HL-60/S4 treated with phorbol 12-myristate 13-acetate at 8.2 ng/mL for 4 days and 3 days (cell line): ENCODE measurements around the gene WDFY4.

ENCODE experiments used
- in situ Hi-C: fragments of 300-500 bp; cut with MboI; formaldehyde crosslinking; loops from 2 replicates; pipeline ENCODE4 v1.15.0; 2022; ENCODE audit warnings: low sequenced_read_pairs

The WDFY4 gene

DNA sequence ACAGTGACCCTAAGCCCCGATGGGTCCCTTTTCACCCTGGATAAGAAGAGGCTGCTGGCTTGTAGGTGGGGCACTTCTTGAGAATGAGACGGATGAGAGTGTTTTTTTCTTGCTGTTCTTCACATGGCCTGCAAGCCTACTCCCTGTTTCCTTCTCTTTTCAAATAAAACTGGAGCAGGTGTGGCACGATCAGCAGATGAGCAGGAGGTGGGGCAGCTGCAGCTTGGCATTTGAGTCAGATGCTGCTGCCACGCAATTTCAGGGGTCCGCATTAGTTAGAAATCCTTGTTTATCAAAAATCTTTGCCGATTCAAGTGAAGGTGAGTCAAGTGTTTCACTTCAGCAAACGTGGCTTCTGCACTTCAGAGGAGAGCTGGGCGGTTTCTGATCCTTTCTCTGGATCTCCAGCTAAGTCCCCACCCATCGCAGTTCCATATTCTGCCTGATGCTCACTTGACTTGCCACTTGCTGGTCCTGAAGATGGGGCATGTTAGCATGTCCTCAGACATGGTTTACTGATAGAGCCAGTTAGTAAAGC, 20.8 kb downstream of the WDFY4 start:
- in situ Hi-C loops = no loop called here

DNA sequence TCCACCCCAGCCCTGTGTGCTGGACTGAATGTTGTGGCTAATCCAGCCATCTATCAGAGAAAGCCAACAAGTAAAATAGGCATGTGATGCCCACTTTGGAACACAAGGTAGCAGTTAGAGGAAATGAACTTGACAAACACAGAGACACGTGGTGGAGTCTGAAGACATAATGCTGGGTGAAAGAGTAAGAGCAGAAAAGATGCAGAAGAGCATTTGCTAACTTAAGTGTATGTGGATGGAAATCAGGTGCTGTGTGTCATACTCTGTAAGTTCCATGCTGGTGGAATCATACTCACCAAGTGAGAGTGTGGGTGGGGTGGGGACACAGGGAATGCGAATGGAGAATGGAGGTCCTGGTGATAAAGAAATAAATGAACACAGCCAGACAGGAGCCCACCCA, 22.8 kb downstream of the WDFY4 start:
- in situ Hi-C loops = no loop called here

DNA sequence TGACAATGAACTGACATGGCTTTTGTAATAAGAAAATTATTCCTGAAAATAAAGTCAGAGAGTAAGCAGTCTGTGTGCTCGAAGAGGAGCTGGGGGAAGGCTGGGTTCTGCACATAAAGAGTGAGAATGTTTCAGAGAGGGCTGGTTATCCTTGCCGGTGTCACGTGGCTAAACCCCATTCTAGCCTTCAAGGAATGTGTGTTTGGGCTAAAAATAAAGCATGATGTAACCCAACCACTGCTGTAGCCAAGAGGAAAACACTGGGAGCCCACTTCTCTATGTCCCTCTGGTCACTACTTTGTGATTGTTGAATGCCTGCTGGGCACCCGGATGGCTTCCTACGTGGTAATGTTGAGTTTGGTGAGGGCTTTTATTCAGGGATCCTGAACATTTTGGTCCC, 23.5 kb downstream of the WDFY4 start:
- in situ Hi-C loops = no loop called here

DNA sequence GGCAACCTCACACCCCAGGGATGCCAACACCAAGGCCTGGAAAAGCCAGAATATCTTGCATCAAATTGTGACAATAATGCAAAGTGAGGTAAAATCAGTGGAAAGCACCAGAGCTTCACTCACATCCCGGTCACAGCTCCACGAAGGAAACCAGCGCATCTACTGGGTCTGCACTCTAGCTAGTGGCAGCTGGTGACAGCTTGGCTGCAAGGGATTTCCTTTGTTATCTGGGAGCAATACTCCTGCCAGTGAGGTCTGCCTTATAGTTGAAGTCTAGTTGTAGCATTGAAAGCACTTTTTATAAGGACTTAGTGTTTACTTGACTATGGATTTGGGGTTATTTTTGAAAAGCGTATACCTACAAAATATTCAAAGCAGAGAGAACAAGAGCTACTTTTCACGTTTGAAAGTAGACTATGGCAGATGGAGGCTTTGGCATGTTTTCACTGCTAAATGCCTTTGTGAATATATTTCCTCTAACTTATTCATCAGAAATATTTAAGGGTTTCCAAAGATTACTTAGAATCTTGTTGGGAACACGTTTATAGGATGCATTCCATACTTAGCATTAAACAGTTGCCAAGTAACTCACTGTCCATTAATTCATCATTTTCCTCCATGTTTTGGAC, 26.1 kb downstream of the WDFY4 start:
- in situ Hi-C loops = loop anchor here (10.0 kb wide), 1 partner anchor 46 kb away; no protein-coding TSS in a partner anchor

DNA sequence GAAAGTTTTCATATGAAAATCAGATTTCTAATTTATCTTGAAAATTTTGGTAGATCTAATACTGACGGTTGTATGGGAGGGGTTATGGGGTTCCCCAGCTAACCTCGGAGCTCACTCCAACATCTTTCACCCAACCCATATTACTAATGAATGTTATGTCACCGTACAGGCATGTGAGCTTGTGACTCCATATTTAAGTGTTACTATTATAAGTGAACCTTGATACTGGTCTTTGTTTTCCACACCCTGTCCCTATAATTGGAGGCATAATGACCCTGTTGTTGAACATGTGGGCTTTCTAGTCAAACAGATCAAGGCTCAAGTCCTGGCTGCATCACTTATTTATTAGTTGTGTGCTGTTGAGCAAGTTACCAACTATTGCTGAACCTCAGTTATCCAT, 27.2 kb downstream of the WDFY4 start:
- in situ Hi-C loops = loop anchor here (10.0 kb wide), 1 partner anchor 47 kb away; no protein-coding TSS in a partner anchor

DNA sequence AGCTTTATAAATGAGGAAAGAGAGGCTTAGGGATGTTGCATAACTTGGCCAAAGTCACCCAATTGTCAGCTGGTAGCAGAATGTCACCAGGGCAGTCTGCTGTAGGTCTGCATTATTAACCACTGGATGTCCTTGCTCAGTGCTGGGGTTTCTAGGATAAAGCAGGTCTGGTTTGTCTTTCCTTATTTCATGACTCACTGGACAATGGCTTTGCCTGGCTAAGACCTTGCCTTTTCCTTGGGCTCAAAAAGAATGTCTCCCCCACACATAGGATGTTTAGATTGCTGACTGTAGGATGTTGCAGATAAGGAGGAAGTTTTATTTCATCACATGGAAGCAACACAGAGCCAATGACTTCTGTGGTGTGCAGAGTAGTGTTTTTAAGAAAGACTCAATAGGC, 29.4 kb downstream of the WDFY4 start:
- in situ Hi-C loops = loop anchor here (10.0 kb wide), 1 partner anchor 49 kb away; no protein-coding TSS in a partner anchor

DNA sequence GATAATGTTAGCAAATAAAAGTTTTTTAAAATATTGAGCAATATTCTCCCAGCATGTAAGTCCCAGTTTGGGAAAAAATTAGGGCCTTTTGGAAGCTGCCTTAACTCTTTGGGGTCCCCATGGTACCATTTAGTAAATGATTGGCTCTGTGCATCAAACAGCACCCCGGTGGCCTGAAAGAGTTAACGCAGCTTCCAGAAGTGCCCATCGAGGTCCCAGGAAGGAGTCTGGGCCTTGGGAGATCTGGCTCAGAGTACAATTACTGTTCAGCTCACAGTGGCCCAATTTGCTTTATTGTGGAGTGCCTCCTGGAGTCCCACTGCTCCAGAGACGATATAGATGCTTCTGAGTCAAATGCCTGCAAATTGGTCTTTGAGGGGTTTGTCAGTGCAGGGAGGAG, 31.7 kb downstream of the WDFY4 start:
- in situ Hi-C loops = loop anchor here (10.0 kb wide), 1 partner anchor 52 kb away; no protein-coding TSS in a partner anchor

DNA sequence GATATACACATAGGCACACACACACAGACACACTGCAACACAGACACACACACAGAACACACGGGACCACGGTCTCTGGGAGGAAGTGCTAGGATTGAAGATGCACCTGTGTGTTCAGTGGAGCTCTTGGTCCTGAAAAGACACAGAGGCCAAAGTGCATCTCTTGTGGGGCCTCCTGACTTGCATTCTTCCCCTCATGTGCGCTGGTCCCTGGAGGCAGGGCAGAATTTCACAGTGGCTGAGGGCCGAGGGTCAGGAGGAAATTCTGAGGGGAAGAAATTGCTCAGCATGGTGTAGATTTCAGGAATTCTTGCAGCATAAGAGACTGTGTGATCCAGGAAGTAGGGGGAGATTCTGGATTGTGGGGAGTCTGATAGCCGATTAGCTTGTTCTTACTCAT, 35.9 kb downstream of the WDFY4 start:
- in situ Hi-C loops = no loop called here

DNA sequence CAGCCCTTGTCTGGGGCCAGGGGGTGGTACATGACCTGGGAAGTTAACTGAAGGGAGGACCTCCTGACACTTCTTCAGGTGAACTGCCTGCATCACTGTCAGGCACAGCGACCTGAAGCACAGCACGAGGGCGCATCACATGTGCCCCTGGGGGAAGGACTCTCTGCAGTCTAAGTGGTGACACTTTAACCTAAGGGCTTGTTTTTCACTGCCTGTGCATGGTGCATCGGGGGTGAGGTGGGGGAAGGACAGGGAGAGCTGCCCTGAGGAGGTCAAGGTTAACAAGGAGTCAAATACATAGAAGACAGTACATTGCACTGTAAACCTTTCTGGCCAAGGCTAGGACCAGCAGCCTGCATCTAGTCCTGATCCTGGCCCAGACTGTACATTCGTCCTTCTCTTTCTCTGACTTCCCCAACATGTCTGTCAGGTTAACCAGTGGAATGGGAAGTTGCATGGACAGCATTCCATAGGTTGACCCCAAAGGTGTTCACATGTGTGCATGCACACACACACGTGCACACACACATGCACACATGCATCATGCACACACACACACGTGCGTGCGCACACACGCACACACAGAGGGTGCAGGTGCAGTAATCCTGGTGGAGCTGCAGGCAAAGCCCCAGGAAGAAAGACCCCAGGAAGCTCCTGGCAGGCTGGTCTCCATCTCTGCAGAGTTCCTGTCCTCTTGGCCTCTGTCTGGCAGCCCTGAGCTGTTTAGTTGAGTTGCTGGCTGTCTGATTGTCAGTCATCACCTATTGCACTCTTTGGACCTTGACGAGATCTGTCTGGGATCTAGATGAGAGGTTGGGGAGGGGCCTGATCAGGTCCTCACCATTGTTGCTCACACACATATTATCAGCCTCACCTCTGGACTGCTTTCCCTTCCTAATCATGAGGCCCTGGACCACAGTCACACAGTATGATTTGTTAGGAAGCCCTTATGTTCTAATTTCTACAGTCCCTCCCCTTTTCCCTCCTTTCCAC, 37.8 kb downstream of the WDFY4 start:
- in situ Hi-C loops = no loop called here

DNA sequence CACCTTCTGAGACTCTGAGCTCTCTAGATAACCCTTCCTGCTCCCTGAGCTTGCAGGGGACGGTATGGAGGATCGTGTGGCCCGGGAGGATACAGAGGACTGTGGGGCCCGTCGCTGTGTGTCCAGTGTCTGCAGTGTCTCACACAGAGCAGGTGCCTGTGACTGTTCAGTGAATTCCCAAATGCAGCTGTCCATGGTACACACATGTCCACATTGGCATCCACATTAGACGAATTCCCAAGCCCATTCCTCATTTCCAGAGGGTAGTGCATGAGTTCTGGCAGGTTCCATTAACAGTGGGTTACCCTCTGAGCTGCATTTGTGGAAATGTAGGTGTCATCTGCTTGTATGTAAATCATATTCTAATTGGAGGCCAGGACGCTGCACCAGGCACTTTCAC, 39.5 kb downstream of the WDFY4 start:
- in situ Hi-C loops = no loop called here

DNA sequence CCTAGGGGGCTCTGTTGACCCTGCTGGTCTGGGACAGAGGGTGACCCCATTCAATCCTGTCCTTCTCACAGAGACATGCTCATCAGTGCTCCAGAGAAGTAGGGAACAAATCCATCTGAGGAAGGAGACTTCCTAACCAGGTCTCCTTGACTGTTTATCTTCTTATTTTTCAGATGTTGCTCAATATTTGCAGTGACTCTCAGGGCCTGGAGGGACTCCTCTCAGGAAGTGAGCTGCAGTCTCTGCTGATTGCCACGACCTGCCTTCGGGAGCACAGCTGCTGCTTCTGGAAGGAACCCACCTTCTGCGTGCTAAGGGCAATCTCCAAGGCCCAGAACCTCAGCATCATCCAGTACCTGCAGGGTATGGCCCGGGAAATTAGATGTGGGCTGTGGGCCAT, 41.0 kb downstream of the WDFY4 start:
- in situ Hi-C loops = no loop called here

DNA sequence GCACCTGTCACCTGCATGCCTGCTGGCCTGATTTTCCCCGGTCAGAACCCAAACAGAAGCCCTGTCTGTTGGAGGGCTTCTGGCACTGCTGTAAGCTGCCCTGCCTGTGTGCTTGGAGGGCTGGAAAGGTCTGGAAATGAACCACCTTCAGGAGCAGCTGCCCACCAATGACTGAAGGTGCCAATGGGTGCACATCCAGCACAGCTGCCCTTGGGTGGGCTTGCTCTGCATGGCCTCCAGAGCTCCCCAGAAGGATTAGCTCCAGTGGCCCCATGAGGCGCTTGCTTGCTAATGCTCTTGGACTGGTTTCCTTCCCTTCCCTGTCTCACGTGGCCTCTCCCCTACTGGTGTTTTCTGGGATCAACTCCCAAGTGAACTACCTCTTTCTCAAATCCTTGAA, 43.2 kb downstream of the WDFY4 start:
- in situ Hi-C loops = no loop called here

DNA sequence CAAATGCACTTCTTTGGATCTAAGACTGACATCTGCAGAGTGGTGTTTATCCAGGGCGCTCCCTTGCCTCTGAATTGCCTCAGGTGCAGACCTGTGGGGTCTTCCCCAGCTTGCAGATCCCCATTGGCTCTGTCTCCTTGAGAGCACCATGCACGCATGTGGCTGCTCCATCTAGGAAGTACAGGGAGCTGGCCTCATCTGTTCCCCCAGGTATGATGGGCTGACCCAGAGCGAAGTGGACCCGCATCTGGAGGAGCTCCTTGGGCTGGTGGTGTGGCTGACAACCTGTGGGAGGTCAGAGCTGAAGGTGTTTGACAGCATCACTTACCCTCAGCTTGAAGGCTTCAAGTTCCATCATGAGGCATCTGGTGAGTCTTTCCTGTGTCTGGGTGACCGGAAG, 44.5 kb downstream of the WDFY4 start:
- in situ Hi-C loops = no loop called here

DNA sequence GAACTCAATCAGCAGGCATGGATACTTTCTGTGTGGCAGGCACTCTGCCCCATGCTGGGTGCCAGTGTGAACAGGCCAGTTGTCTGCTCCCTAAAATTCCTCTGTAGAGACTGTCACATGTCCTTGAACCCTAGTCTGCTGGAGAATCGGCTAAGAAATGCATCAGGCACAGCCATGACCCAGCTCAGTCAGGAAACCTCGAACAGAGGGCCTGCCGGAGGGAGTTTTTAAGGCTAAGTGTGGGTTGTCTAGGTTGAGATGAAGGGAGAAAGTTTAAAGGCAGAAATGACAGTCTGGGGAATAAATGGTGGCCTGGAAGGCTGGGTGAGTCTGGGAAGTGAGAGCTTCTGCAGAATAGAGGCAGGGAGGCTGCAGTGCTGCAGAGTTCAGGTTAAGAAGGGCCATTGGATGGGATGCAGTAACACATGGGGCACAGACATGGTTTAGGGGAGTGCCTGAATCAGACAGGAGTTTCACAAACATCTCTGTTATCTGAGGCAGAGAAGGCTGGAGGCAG, 45.3 kb downstream of the WDFY4 start:
- in situ Hi-C loops = no loop called here

DNA sequence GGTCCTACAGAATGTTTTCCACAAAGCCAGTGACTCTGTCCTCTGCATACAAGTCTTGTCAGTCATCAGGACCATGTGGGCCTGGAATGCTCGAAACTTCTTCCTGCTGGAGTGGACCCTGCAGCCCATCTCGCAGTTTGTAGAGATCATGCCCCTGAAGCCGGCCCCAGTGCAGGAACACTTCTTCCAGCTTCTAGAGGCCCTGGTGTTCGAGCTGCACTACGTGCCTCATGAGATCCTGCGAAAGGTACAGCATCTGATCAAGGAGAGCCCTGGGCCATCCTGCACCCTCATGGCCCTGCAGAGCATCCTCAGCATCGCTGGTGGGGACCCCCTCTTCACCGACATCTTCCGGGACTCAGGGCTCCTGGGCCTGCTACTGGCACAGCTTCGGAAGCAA, 46.5 kb downstream of the WDFY4 start:
- in situ Hi-C loops = no loop called here

DNA sequence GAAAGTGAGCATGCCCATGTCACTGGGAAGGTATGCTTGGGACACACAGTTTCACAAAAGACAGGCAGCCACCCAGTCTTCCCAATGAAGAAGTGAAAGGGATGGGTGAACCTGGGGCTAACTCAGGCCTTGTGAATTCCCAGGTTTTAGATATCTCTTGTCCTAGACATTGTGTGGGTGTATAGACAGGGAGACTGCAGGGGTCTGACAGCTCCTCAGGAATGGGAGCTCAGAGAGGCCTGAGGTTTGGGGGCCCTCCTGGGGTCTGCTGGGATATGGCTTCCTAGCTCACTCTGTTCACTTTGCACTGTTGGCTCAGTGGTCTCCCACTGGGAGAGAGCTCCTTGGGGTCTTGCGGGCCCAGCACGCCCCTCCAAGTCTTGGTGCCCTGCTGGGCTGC, 47.0 kb downstream of the WDFY4 start:
- in situ Hi-C loops = no loop called here

DNA sequence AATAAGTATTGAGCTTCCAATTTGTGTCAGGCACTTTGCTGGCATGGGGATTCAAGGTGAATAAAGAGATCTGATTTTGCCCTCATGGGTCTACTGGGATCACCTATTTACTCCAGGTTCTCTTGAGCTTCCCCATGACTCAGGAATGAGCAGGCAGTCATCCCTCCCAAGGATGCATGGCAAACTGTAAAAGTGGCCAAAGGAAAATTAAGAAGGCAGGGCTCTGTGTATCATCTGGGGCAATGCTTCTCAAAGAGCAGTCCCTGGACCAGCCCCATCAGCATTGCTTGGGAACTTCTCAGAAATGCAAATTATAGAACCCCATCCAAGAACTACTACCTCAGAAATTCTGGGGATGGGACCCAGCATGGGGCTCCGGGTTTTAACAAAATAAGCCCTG, 48.7 kb downstream of the WDFY4 start:
- in situ Hi-C loops = no loop called here

DNA sequence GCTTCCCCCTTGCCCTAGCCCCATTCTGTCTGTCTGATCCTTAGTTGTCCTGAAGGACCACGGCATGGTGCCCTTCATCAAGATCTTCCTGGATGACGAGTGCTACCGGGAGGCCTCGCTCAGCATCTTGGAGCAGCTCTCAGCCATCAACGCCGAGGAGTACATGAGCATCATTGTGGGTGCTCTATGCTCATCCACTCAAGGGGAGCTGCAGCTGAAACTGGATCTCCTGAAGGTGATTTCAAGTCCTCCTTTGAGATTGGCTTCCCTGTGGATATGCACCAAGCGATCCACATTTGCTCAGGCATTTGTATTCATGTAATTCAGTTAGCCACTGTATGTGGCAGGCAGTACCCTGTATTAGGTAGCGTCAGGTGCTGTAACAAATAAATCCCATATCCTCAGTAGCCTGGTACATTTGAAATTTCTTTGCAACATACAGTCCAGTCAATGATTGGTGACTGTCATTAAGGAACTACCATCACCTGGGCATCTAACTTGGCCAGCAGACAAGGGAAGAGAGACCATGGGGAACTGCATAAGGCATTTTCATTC, 51.2 kb downstream of the WDFY4 start:
- in situ Hi-C loops = no loop called here

DNA sequence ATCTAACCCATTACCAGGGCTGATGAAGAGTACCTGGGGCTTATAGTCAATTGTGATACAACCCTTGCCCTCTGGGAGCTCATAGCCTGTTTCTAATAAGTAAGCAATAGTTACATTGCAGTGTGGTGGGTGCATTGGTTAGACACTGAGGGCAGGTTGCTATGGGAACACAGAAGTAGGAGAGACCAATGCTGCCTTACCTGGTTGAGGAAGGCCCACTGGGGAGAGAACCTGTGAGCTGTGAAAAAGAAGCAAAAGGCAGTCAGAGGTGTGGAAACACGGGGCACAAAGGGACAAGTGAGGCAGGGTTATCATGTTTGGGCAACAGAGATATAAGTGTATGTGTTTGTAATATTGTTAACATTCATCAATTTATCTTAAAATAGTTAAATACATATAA, 51.9 kb downstream of the WDFY4 start:
- in situ Hi-C loops = no loop called here

DNA sequence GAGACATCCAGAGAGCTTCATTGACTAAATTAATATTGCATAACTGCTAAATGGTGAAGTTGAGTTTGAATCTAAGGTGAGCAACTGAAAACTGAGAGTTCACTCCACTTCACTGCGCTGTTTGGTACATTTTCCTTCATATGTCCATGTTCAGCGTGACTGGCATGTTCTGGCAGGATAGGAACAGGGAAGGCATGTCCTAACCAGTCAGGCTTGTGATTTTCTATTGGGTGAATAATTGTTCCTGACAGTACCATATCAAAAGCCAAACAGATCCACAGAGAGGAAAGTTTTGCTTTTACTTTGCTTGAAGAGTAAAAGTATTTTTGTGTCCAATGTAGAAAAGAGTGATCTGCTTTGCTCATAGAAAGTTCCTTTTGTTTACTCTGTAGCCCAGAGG, 53.2 kb downstream of the WDFY4 start:
- in situ Hi-C loops = no loop called here

DNA sequence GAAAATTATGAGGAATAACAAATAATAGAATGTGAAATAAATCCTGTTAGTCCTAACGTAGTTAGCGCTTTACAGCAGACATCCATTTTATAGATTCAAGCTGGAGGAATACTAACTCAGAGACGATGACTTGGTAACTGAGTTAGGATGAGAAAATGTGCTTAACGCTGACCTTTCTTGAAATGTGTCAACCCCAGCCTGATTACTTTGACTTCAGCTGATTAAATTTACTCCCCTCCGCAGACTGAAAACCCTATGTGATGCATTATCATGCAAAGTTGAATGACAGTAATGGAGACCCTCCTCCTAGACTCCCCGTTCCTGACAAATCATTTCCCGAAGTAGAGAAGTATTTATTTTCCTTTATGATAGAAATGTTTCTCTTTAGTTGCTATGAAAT, 54.5 kb downstream of the WDFY4 start:
- in situ Hi-C loops = no loop called here
